Measurements from ENCODE around the gene SHBG. TPM values are rescaled to one million over a fixed set of nuclear protein-coding genes. Genes with fewer than 3 reads are reported as not detected.

Gene SHBG
- total and polyA plus RNA-seq, 2 donors (not counting 1 experiment from before 2014, with no cell fraction given), result 0.33 to 0.45 TPM

- peak overlapping the region; percentile 89 for H3K9ac ChIP-seq (ENCODE audit: insufficient read depth, low read length)
- no peaks in the 10 kb centered on the region for H3K9me3 ChIP-seq (ENCODE audit: control insufficient read depth, insufficient read depth, low read depth, low read length)
- H4K20me1 ChIP-seq (ENCODE audit: control insufficient read depth, extremely low read depth, insufficient read depth, low read length), result no peaks in the 10 kb centered on the region
- DNase-seq (ENCODE audit: low read depth in 2 of 2), result peak in 1 of 2 donors; percentile 10
- no peaks in the 10 kb centered on the region for H3K27me3 ChIP-seq (ENCODE audit: control insufficient read depth, insufficient read depth, low read length)
- H3K4me2 ChIP-seq (ENCODE audit: extremely low read depth, insufficient read depth, low read length), result peak overlapping the region; percentile 95
- peak overlapping the region; percentile 83 for H3K27ac ChIP-seq (ENCODE audit: insufficient read depth, low read length)
- H3K36me3 ChIP-seq (ENCODE audit: control insufficient read depth, insufficient read depth, low read length), result no peaks in the 10 kb centered on the region
- H3K4me1 ChIP-seq (ENCODE audit: control insufficient read depth, extremely low read depth, insufficient read depth, low read length), result peaks cover 5% of the 10 kb centered on the region
- peaks cover 8% of the 10 kb centered on the region for H3K79me2 ChIP-seq (ENCODE audit: control insufficient read depth, insufficient read depth, low read length)
- H3K4me3 ChIP-seq (replicated peaks in 1 of 4; ENCODE audit: control extremely low read depth in 1 of 4, insufficient read depth in 1 of 4, low read depth in 3 of 4, low read length in 4 of 4), result peak overlapping the region; percentile 62 to 86 (median 76)
- TF ChIP-seq EZH2 (IDR thresholded peaks at IDR 0.05; ENCODE audit: low read length, missing control alignments), result no peak
- TF ChIP-seq CTCF (conservative IDR thresholded peaks at IDR 0.05 in 1 of 2, IDR thresholded peaks at IDR 0.05 in 1 of 2; ENCODE audit: low read depth in 1 of 2, low read length in 2 of 2), result no peak
- no peak overlapping the region for H2AFZ ChIP-seq (ENCODE audit: low read length)
These were observed 3.0 kb upstream of the SHBG start for GRCh38 chr17:7626956-7627249.

- H3K4me2 ChIP-seq (ENCODE audit: extremely low read depth, insufficient read depth, low read length), result peak within 1 kb of the TSS; percentile 95
- H3K27ac ChIP-seq (ENCODE audit: insufficient read depth, low read length), result peak within 1 kb of the TSS; percentile 83
- no peak for TF ChIP-seq EZH2 (IDR thresholded peaks at IDR 0.05; ENCODE audit: low read length, missing control alignments)
- TF ChIP-seq CTCF (conservative IDR thresholded peaks at IDR 0.05 in 1 of 2, IDR thresholded peaks at IDR 0.05 in 1 of 2; ENCODE audit: low read depth in 1 of 2, low read length in 2 of 2), result no peak
- H3K4me1 ChIP-seq (ENCODE audit: control insufficient read depth, extremely low read depth, insufficient read depth, low read length), result peaks cover 5% of the 10 kb centered on the region
- H4K20me1 ChIP-seq (ENCODE audit: control insufficient read depth, extremely low read depth, insufficient read depth, low read length), result no peaks in the 10 kb centered on the region
- peak within 1 kb of the TSS; percentile 43 for H2AFZ ChIP-seq (ENCODE audit: low read length)
- H3K36me3 ChIP-seq (ENCODE audit: control insufficient read depth, insufficient read depth, low read length), result no peaks in the 10 kb centered on the region
- no peaks in the 10 kb centered on the region for H3K9me3 ChIP-seq (ENCODE audit: control insufficient read depth, insufficient read depth, low read depth, low read length)
- H3K9ac ChIP-seq (ENCODE audit: insufficient read depth, low read length), result peak within 1 kb of the TSS; percentile 89
- peaks cover 8% of the 10 kb centered on the region for H3K79me2 ChIP-seq (ENCODE audit: control insufficient read depth, insufficient read depth, low read length)
- no peaks in the 10 kb centered on the region for H3K27me3 ChIP-seq (ENCODE audit: control insufficient read depth, insufficient read depth, low read length)
- DNase-seq (ENCODE audit: low read depth in 2 of 2), result peak; percentile 90 to 95
- peak within 1 kb of the TSS; percentile 62 to 86 (median 76) for H3K4me3 ChIP-seq (replicated peaks in 1 of 4; ENCODE audit: control extremely low read depth in 1 of 4, insufficient read depth in 1 of 4, low read depth in 3 of 4, low read length in 4 of 4)
These were observed 2.4 kb upstream of the SHBG start, which contains the start of gene SAT2 for GRCh38 chr17:7627250-7628121. Gene SAT2 (minus strand): TSS chr17:7627821. CDS start chr17:7627635, 186 bp downstream.

GRCh38 chr17:7631398-7632380 lies 1.8 kb downstream of the SHBG start:
- no peak for DNase-seq (ENCODE audit: low read depth in 2 of 2)
- Histone ChIP-seq H4K20me1 (ENCODE audit: control insufficient read depth, extremely low read depth, insufficient read depth, low read length) (no peaks in the 10 kb centered on the region), H3K27ac (ENCODE audit: insufficient read depth, low read length) (no peak overlapping the region), H3K9ac (ENCODE audit: insufficient read depth, low read length) (no peak overlapping the region), H2AFZ (ENCODE audit: low read length) (no peak overlapping the region), H3K4me2 (ENCODE audit: extremely low read depth, insufficient read depth, low read length) (no peak overlapping the region), H3K4me1 (ENCODE audit: control insufficient read depth, extremely low read depth, insufficient read depth, low read length) (peaks cover 2% of the 10 kb centered on the region), H3K4me3 (replicated peaks in 1 of 4; ENCODE audit: control extremely low read depth in 1 of 4, insufficient read depth in 1 of 4, low read depth in 3 of 4, low read length in 4 of 4) (no peak overlapping the region), H3K27me3 (ENCODE audit: control insufficient read depth, insufficient read depth, low read length) (no peaks in the 10 kb centered on the region), H3K36me3 (ENCODE audit: control insufficient read depth, insufficient read depth, low read length) (no peaks in the 10 kb centered on the region), H3K79me2 (ENCODE audit: control insufficient read depth, insufficient read depth, low read length) (peaks cover 6% of the 10 kb centered on the region), H3K9me3 (ENCODE audit: control insufficient read depth, insufficient read depth, low read depth, low read length) (no peaks in the 10 kb centered on the region)
- TF ChIP-seq EZH2 (IDR thresholded peaks at IDR 0.05; ENCODE audit: low read length, missing control alignments), result no peak
- TF ChIP-seq CTCF (conservative IDR thresholded peaks at IDR 0.05 in 1 of 2, IDR thresholded peaks at IDR 0.05 in 1 of 2; ENCODE audit: low read depth in 1 of 2, low read length in 2 of 2), result no peak

Measured in fibroblast of lung (primary cell).